ENCODE measurements around the gene CDK5RAP2.

- no peak for TF ChIP-seq CTCF (IDR thresholded peaks at IDR 0.05 in 8 of 11, conservative IDR thresholded peaks at IDR 0.05 in 3 of 11)
- no peak for TF ChIP-seq POLR2A (IDR thresholded peaks at IDR 0.05)
- no peak for TF ChIP-seq POLR2AphosphoS5 (IDR thresholded peaks at IDR 0.05)
Measured at GRCh38 chr9:120611690-120612068, 31.7 kb upstream of the CDK5RAP2 start.

Data from spleen (tissue), 7 donors.